ENCODE data around the gene IL1RL2.

IL1RL2 gene

GRCh38 chr2:102267774-102268173 lies 81.0 kb downstream of the IL1RL2 start:
- no peak for DNase-seq (ENCODE audit: low spot score)

GRCh38 chr2:102268510-102269199 lies 81.8 kb downstream of the IL1RL2 start:
- no peak for DNase-seq (ENCODE audit: low spot score)

- DNase-seq (ENCODE audit: low spot score), result no peak
Observed at GRCh38 chr2:102269200-102269524, 82.3 kb downstream of the IL1RL2 start.

- no peak for DNase-seq (ENCODE audit: low spot score)
Observed at GRCh38 chr2:102271844-102272243, 85.0 kb downstream of the IL1RL2 start.

- DNase-seq (ENCODE audit: low spot score), result no peak
Observed at GRCh38 chr2:102273619-102274211, 86.9 kb downstream of the IL1RL2 start.

GRCh38 chr2:102276549-102277201 lies 89.9 kb downstream of the IL1RL2 start:
- no peak for DNase-seq (ENCODE audit: low spot score)

GRCh38 chr2:102277202-102277700 lies 90.4 kb downstream of the IL1RL2 start:
- DNase-seq (ENCODE audit: low spot score), result no peak

GRCh38 chr2:102278720-102279390 lies 92.0 kb downstream of the IL1RL2 start:
- no peak for DNase-seq (ENCODE audit: low spot score)

GRCh38 chr2:102279391-102279735 lies 92.5 kb downstream of the IL1RL2 start:
- DNase-seq (ENCODE audit: low spot score), result no peak

- no peak for DNase-seq (ENCODE audit: low spot score)
Observed at GRCh38 chr2:102282678-102283091, 95.9 kb downstream of the IL1RL2 start.

GRCh38 chr2:102283996-102284395 lies 97.2 kb downstream of the IL1RL2 start:
- DNase-seq (ENCODE audit: low spot score), result no peak

GRCh38 chr2:102284611-102285010 lies 97.8 kb downstream of the IL1RL2 start:
- DNase-seq (ENCODE audit: low spot score), result no peak

GRCh38 chr2:102285368-102285767 lies 98.5 kb downstream of the IL1RL2 start:
- DNase-seq (ENCODE audit: low spot score), result no peak

GRCh38 chr2:102286041-102286440 lies 99.2 kb downstream of the IL1RL2 start:
- DNase-seq (ENCODE audit: low spot score), result no peak

- DNase-seq (ENCODE audit: low spot score), result no peak
Observed at GRCh38 chr2:102289129-102289528, 102.3 kb downstream of the IL1RL2 start.

Measured in HuH-7.5 (cell line).